HepG2 (cell line): ENCODE measurements around the gene SDK1.

Experiments used
- ATAD3A ChIP-seq: sonication (generic); formaldehyde crosslinking; IDR thresholded peaks from 2 replicates; pipeline ENCODE4 v1.4.0; 2020; ENCODE audit warnings: missing genetic modification reagents
- ATM ChIP-seq: fragments of 450-650 bp; IDR thresholded peaks from 2 replicates; pipeline ENCODE4 v1.7.1; 2017; ENCODE audit warnings: mild to moderate bottlenecking, borderline replicate concordance
- CEBPB ChIP-seq: IDR thresholded peaks from 2 replicates; pipeline ENCODE4 v1.6.1; 2011; ENCODE audit warnings: low read depth, low read length, improper control_type of control experiment, borderline replicate concordance
- CTCF ChIP-seq: sonication (generic); formaldehyde crosslinking; IDR thresholded peaks from 2 replicates; pipeline ENCODE4 v1.5.0; 2020; ENCODE audit warnings: mild to moderate bottlenecking, missing genetic modification reagents, moderate library complexity
- FOXC1 ChIP-seq: sonication (generic); formaldehyde crosslinking; IDR thresholded peaks from 2 replicates; pipeline ENCODE4 v1.8.0; 2022; ENCODE audit warnings: mild to moderate bottlenecking, missing genetic modification reagents, borderline replicate concordance
- GTF3A ChIP-seq: sonication (generic); formaldehyde crosslinking; conservative IDR thresholded peaks from 2 replicates; pipeline ENCODE4 v1.4.0; 2020; ENCODE audit warnings: mild to moderate bottlenecking, missing genetic modification reagents
- MEF2D ChIP-seq: sonication (generic); formaldehyde crosslinking; IDR thresholded peaks from 2 replicates; pipeline ENCODE4 v1.5.1; 2020; ENCODE audit warnings: mild to moderate bottlenecking, missing genetic modification reagents
- MYC ChIP-seq: sonication (generic); formaldehyde crosslinking; IDR thresholded peaks from 2 replicates; pipeline ENCODE4 v1.9.0; 2021; ENCODE audit warnings: missing genetic modification reagents, borderline replicate concordance
- POLR2AphosphoS2 ChIP-seq: IDR thresholded peaks from 2 replicates; pipeline ENCODE4 v1.6.1; 2011; ENCODE audit warnings: low read depth, low read length, improper control_type of control experiment
- SNAPC2 ChIP-seq: sonication (generic); formaldehyde crosslinking; IDR thresholded peaks from 2 replicates; pipeline ENCODE4 v1.8.1; 2022; ENCODE audit warnings: mild to moderate bottlenecking, missing genetic modification reagents
- TFE3 ChIP-seq: IDR thresholded peaks from 2 replicates; pipeline ENCODE4 v1.6.1; 2016
- ZBTB33 ChIP-seq: sonication (generic); formaldehyde crosslinking; IDR thresholded peaks from 2 replicates; pipeline ENCODE4 v1.4.0; 2020; ENCODE audit warnings: missing genetic modification reagents

- no peak for TF ChIP-seq MYC (CRISPR knock-in tag)
- no peak for TF ChIP-seq FOXC1
- no peak for TF ChIP-seq GTF3A (CRISPR knock-in tag)
- TF ChIP-seq POLR2AphosphoS2, result no peak
- TF ChIP-seq ATM, result no peak
- TF ChIP-seq CEBPB, result no peak
- TF ChIP-seq MEF2D (CRISPR knock-in tag), result no peak
- TF ChIP-seq ATAD3A (CRISPR knock-in tag), result no peak
- no peak for TF ChIP-seq SNAPC2 (CRISPR knock-in tag)
- TF ChIP-seq CTCF, result no peak
- no peak for TF ChIP-seq ZBTB33 (CRISPR knock-in tag)
- TF ChIP-seq TFE3 (CRISPR knock-in tag), result no peak
Measured at GRCh38 chr7:3254718-3255117, 46.3 kb upstream of the SDK1 start.
